ENCODE data around the gene OR6K2.
"Not testable (repeated sequence)": the region's sequence is repeated elsewhere in the genome, so short reads cannot be mapped to it uniquely, and the experiment has no call there.

Gene OR6K2

DNA sequence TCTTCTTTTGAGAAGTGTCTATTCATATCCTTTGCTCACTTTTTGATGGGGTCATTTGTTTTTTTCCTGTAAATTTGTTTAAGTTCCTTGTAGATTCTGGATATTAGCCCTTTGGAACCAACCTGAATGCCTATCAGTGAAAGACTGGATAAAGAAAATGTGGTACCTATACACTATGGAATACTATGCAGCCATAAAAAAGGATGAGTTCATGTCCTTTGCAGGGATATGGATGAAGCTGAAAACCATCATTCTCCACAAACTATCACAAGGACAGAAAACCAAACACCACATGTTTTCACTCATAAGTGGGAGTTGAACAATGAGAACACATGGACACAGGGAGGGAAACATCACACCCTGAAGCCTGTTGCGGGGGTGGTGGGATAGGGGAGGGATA, 12.1 kb downstream of the OR6K2 start:
- not testable (repeated sequence) for DNase-seq (ENCODE audit: low spot score); H3K18ac ChIP-seq (ENCODE audit: low read length); H2AFZ ChIP-seq (ENCODE audit: low read length); H3K23ac ChIP-seq (ENCODE audit: low read depth, low read length, poor library complexity); H3K9ac ChIP-seq (ENCODE audit: low read depth, low read length, poor library complexity); H2AK5ac ChIP-seq (ENCODE audit: low read depth, low read length); H4K91ac ChIP-seq (ENCODE audit: low read depth, low read length, poor library complexity); H3K9me3 ChIP-seq (replicated peaks in 1 of 2; ENCODE audit: control insufficient read depth in 2 of 2, insufficient read depth in 1 of 2, low read depth in 1 of 2, low read length in 2 of 2); H3K4me1 ChIP-seq (ENCODE audit: control insufficient read depth in 2 of 2, insufficient read depth in 1 of 2, low read depth in 1 of 2, low read length in 2 of 2); H3K27ac ChIP-seq (replicated peaks; ENCODE audit: low read length); H3K4me2 ChIP-seq (ENCODE audit: insufficient read depth, low read length, poor library complexity, severe bottlenecking); H3K36me3 ChIP-seq (replicated peaks in 1 of 2; ENCODE audit: control insufficient read depth in 2 of 2, insufficient read depth in 2 of 2, low read length in 2 of 2); H2BK5ac ChIP-seq (ENCODE audit: low read length); H3K4ac ChIP-seq (ENCODE audit: low read length); H3K14ac ChIP-seq (ENCODE audit: low read length); H4K8ac ChIP-seq (ENCODE audit: low read depth, low read length); H2BK12ac ChIP-seq (ENCODE audit: low read length); H3K4me3 ChIP-seq (ENCODE audit: low read length in 2 of 2); H2BK15ac ChIP-seq (ENCODE audit: low read length); H2BK120ac ChIP-seq (ENCODE audit: low read depth, low read length); H3K79me1 ChIP-seq (ENCODE audit: low read depth, low read length); H3K27me3 ChIP-seq (ENCODE audit: control insufficient read depth in 3 of 3, insufficient read depth in 3 of 3, low read depth in 1 of 3, low read length in 3 of 3)
- WGBS, 2 donors (ENCODE audit: extremely low coverage in 2 of 2, insufficient read length in 2 of 2, insufficient replicate concordance in 1 of 2): no CpG with 5 or more reads among the region's 1 CpG

DNA sequence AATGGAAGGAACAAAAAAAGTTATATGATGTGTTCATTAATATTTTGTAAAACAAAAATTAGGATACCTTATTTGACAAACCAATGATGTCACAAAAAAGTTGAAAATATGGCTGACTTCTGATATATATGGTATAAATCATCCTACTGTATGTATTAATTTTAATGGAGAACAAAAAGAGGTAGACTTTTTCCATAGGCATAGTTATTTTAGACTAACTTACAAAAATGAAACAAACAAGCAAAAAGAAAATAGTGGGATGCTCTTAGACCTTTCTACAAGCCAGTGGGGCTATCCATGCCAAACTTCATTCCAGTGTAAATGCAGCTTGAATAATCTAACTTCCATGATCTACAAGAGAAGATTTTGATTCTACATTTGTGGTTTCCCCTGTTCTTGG, 13.4 kb downstream of the OR6K2 start:
- Histone ChIP-seq H3K79me1 (ENCODE audit: low read depth, low read length) (no peaks in the 10 kb centered on the region), H4K91ac (ENCODE audit: low read depth, low read length, poor library complexity) (no peak overlapping the region), H4K8ac (ENCODE audit: low read depth, low read length) (no peak overlapping the region), H3K14ac (ENCODE audit: low read length) (no peak overlapping the region), H3K36me3 (replicated peaks in 1 of 2; ENCODE audit: control insufficient read depth in 2 of 2, insufficient read depth in 2 of 2, low read length in 2 of 2) (no peaks in the 10 kb centered on the region), H3K27ac (replicated peaks; ENCODE audit: low read length) (no peak overlapping the region), H3K27me3 (ENCODE audit: control insufficient read depth in 3 of 3, insufficient read depth in 3 of 3, low read depth in 1 of 3, low read length in 3 of 3) (no peaks in the 10 kb centered on the region), H3K4me1 (ENCODE audit: control insufficient read depth in 2 of 2, insufficient read depth in 1 of 2, low read depth in 1 of 2, low read length in 2 of 2) (no peaks in the 10 kb centered on the region), H2BK12ac (ENCODE audit: low read length) (no peak overlapping the region), H3K4me2 (ENCODE audit: insufficient read depth, low read length, poor library complexity, severe bottlenecking) (no peak overlapping the region), H3K9me3 (replicated peaks in 1 of 2; ENCODE audit: control insufficient read depth in 2 of 2, insufficient read depth in 1 of 2, low read depth in 1 of 2, low read length in 2 of 2) (no peaks in the 10 kb centered on the region), H2BK15ac (ENCODE audit: low read length) (no peak overlapping the region), H3K4ac (ENCODE audit: low read length) (no peak overlapping the region), H3K23ac (ENCODE audit: low read depth, low read length, poor library complexity) (no peak overlapping the region), H3K9ac (ENCODE audit: low read depth, low read length, poor library complexity) (no peak overlapping the region), H2AFZ (ENCODE audit: low read length) (no peak overlapping the region), H3K18ac (ENCODE audit: low read length) (no peak overlapping the region), H2AK5ac (ENCODE audit: low read depth, low read length) (no peak overlapping the region), H2BK120ac (ENCODE audit: low read depth, low read length) (no peak overlapping the region), H3K4me3 (ENCODE audit: low read length in 2 of 2) (no peak overlapping the region), H2BK5ac (ENCODE audit: low read length) (no peak overlapping the region)
- DNase-seq (ENCODE audit: low spot score): no peak

DNA sequence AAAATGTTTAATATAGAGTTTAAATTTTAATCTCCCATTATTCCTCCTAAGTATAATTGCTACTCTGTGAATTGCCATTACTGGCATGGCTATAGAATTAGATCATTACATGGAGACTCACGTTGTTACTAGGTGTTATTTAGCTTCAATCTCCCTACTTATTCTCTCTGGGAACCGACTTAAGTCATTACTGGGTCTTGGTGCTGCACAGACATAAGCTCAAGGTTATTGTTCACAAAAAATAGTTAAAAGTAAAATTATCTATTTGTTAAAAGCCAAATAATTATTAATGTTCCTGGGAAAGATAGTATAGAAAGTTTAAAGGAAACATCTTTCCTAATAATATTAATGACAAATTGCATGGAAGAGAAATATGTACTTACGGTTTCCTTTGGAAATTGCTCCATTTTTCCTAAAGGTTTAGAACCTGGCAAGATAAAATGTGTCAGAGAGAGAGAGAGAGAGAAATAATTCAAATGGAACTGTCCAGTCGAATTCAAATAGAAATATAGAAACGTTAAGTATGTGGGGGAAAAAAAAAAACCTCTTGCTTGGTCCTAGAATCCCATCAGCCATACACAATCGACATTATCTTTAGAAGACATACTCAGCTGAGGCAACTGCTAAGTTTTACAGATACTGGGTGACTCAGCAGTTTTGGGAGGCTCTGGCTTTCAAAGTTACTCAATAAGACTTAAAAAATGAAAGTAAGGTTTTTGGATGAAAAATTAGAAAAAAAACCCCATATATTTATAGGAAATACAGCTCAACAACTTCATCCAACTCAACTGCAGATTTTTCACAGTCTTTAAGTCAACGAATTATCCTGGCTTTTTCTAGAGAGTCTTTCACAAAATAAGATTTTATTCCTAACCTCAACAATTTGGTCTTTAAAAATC, 14.1 kb downstream of the OR6K2 start, which contains the start of gene SPTA1:
TSS of gene SPTA1 (minus strand) at position 605 of the 899 bp plus-strand sequence. CDS start at position 407, 198 bp downstream.
- no peak within 1 kb of the TSS for H4K8ac ChIP-seq (ENCODE audit: low read depth, low read length)

GRCh38 chr1:158685085-158685484, 15.4 kb downstream of the OR6K2 start:
- Histone ChIP-seq H4K8ac (ENCODE audit: low read depth, low read length) (no peak overlapping the region), H3K27me3 (ENCODE audit: control insufficient read depth in 3 of 3, insufficient read depth in 3 of 3, low read depth in 1 of 3, low read length in 3 of 3) (no peaks in the 10 kb centered on the region), H3K9ac (ENCODE audit: low read depth, low read length, poor library complexity) (no peak overlapping the region), H2AFZ (ENCODE audit: low read length) (no peak overlapping the region), H3K36me3 (replicated peaks in 1 of 2; ENCODE audit: control insufficient read depth in 2 of 2, insufficient read depth in 2 of 2, low read length in 2 of 2) (no peaks in the 10 kb centered on the region), H3K79me1 (ENCODE audit: low read depth, low read length) (no peaks in the 10 kb centered on the region), H2BK15ac (ENCODE audit: low read length) (no peak overlapping the region), H2BK5ac (ENCODE audit: low read length) (no peak overlapping the region), H2BK120ac (ENCODE audit: low read depth, low read length) (no peak overlapping the region), H4K91ac (ENCODE audit: low read depth, low read length, poor library complexity) (no peak overlapping the region), H3K18ac (ENCODE audit: low read length) (no peak overlapping the region), H3K4me3 (ENCODE audit: low read length in 2 of 2) (no peak overlapping the region), H3K4me2 (ENCODE audit: insufficient read depth, low read length, poor library complexity, severe bottlenecking) (no peak overlapping the region), H3K27ac (replicated peaks; ENCODE audit: low read length) (no peak overlapping the region), H2AK5ac (ENCODE audit: low read depth, low read length) (no peak overlapping the region), H3K4me1 (ENCODE audit: control insufficient read depth in 2 of 2, insufficient read depth in 1 of 2, low read depth in 1 of 2, low read length in 2 of 2) (no peaks in the 10 kb centered on the region), H3K14ac (ENCODE audit: low read length) (no peak overlapping the region), H3K23ac (ENCODE audit: low read depth, low read length, poor library complexity) (no peak overlapping the region), H3K9me3 (replicated peaks in 1 of 2; ENCODE audit: control insufficient read depth in 2 of 2, insufficient read depth in 1 of 2, low read depth in 1 of 2, low read length in 2 of 2) (no peaks in the 10 kb centered on the region), H2BK12ac (ENCODE audit: low read length) (no peak overlapping the region), H3K4ac (ENCODE audit: low read length) (no peak overlapping the region)
- WGBS, 2 donors (ENCODE audit: extremely low coverage in 2 of 2, insufficient read length in 2 of 2, insufficient replicate concordance in 1 of 2): no CpG with 5 or more reads among the region's 7 CpGs
- DNase-seq (ENCODE audit: low spot score): no peak

More for the DNA sequence above, 14.1 kb downstream of the OR6K2 start, which contains the start of gene SPTA1:
- H3K9me3 ChIP-seq (replicated peaks in 1 of 2; ENCODE audit: control insufficient read depth in 2 of 2, insufficient read depth in 1 of 2, low read depth in 1 of 2, low read length in 2 of 2): no peaks in the 10 kb centered on the region
- H3K9ac ChIP-seq (ENCODE audit: low read depth, low read length, poor library complexity): no peak within 1 kb of the TSS
- no peak within 1 kb of the TSS for H2BK15ac ChIP-seq (ENCODE audit: low read length)
- no peak for DNase-seq (ENCODE audit: low spot score)
- H4K91ac ChIP-seq (ENCODE audit: low read depth, low read length, poor library complexity): no peak within 1 kb of the TSS
- no peaks in the 10 kb centered on the region for H3K27me3 ChIP-seq (ENCODE audit: control insufficient read depth in 3 of 3, insufficient read depth in 3 of 3, low read depth in 1 of 3, low read length in 3 of 3)
- H3K4me3 ChIP-seq (ENCODE audit: low read length in 2 of 2): no peak within 1 kb of the TSS
- no peaks in the 10 kb centered on the region for H3K36me3 ChIP-seq (replicated peaks in 1 of 2; ENCODE audit: control insufficient read depth in 2 of 2, insufficient read depth in 2 of 2, low read length in 2 of 2)
- no peaks in the 10 kb centered on the region for H3K79me1 ChIP-seq (ENCODE audit: low read depth, low read length)
- no peak within 1 kb of the TSS for H2BK120ac ChIP-seq (ENCODE audit: low read depth, low read length)
- H2BK5ac ChIP-seq (ENCODE audit: low read length): no peak within 1 kb of the TSS
- no peak within 1 kb of the TSS for H2AK5ac ChIP-seq (ENCODE audit: low read depth, low read length)
- H3K27ac ChIP-seq (replicated peaks; ENCODE audit: low read length): no peak within 1 kb of the TSS
- no CpG with 5 or more reads among the region's 7 CpGs for WGBS, 2 donors (ENCODE audit: extremely low coverage in 2 of 2, insufficient read length in 2 of 2, insufficient replicate concordance in 1 of 2)
- H2BK12ac ChIP-seq (ENCODE audit: low read length): no peak within 1 kb of the TSS
- no peak within 1 kb of the TSS for H2AFZ ChIP-seq (ENCODE audit: low read length)
- no peak within 1 kb of the TSS for H3K14ac ChIP-seq (ENCODE audit: low read length)
- no peaks in the 10 kb centered on the region for H3K4me1 ChIP-seq (ENCODE audit: control insufficient read depth in 2 of 2, insufficient read depth in 1 of 2, low read depth in 1 of 2, low read length in 2 of 2)
- H3K4ac ChIP-seq (ENCODE audit: low read length): no peak within 1 kb of the TSS
- H3K4me2 ChIP-seq (ENCODE audit: insufficient read depth, low read length, poor library complexity, severe bottlenecking): no peak within 1 kb of the TSS
- no peak within 1 kb of the TSS for H3K23ac ChIP-seq (ENCODE audit: low read depth, low read length, poor library complexity)
- no peak within 1 kb of the TSS for H3K18ac ChIP-seq (ENCODE audit: low read length)

All from neuronal stem cell (in vitro differentiated cells).